ENCODE measurements around the gene CTNNBL1. TPM values are rescaled to one million over a fixed set of nuclear protein-coding genes. Genes with fewer than 3 reads are reported as not detected.

CTNNBL1 gene
- total and polyA plus RNA-seq, 11 donors: 22.6 to 68.9 (median 50.5) TPM

DNA sequence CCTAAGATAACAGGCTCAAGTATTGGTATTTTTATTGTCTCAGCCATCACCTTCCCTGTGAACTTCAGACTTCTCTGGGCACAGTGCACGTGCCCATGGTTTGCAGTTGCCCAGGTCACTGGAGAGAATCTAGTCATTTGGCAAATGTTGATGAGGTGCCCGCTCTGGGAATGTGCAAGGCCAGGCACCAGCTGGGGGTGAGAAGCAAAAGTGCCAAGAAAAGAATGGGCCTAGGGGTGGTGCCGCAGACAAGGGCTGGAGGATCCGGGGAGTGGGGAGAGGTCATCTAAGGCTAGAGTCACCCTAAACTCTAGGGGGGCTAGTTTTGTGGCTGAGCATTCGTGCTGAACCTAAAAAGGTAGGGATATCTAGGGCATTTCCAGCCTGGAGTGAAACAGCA is 152.0 kb downstream of the CTNNBL1 start:
- DNase-seq (no peak), ATAC-seq (no peak)
- no peaks in the 10 kb centered on the region for H3K9me3 ChIP-seq
- no peaks in the 10 kb centered on the region for H3K27me3 ChIP-seq
- H3K4me3 ChIP-seq: no peak overlapping the region
- H3K27ac ChIP-seq: peak overlapping the region in 2 of 12 donors; percentile 37 to 39
- H3K36me3 ChIP-seq: peaks cover 0 to 81% (median 38%) of the 10 kb centered on the region in 9 donors
- peaks cover 0 to 22% (median 2%) of the 10 kb centered on the region in 12 donors for H3K4me1 ChIP-seq
- intact Hi-C loops (cut with DNase I): loop anchor here in 1 of 10 donors (10.0 kb wide), 1 partner anchor 149 kb away; no protein-coding TSS in a partner anchor
- no peak for TF ChIP-seq POLR2A (IDR thresholded peaks at IDR 0.05)
- TF ChIP-seq, protein P1, sequence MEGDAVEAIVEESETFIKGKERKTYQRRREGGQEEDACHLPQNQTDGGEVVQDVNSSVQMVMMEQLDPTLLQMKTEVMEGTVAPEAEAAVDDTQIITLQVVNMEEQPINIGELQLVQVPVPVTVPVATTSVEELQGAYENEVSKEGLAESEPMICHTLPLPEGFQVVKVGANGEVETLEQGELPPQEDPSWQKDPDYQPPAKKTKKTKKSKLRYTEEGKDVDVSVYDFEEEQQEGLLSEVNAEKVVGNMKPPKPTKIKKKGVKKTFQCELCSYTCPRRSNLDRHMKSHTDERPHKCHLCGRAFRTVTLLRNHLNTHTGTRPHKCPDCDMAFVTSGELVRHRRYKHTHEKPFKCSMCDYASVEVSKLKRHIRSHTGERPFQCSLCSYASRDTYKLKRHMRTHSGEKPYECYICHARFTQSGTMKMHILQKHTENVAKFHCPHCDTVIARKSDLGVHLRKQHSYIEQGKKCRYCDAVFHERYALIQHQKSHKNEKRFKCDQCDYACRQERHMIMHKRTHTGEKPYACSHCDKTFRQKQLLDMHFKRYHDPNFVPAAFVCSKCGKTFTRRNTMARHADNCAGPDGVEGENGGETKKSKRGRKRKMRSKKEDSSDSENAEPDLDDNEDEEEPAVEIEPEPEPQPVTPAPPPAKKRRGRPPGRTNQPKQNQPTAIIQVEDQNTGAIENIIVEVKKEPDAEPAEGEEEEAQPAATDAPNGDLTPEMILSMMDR (IDR thresholded peaks at IDR 0.05): no peak
- WGBS, 4 donors: 84 to 90% (median 89%) methylated on average over 5 of the region's 5 CpGs

DNA sequence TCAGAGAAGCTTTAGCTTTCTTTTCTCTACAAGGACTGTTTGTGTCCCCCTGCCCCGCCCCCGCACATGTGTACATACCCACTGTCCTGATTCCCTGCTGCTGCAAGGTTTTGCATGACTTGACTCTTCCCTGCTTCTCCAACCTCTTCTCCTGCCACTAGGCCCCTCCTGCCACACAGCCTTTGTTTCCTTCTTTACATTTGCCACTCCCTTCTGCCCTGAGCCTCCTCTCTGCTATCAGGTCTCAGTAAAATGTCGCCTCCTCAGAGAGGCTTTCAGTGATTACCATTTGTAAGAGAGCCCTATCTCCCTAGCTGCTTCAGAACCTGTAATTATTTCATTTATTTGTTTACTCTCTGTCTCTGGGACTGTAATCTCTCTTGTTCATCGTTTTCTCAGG is 152.7 kb downstream of the CTNNBL1 start:
- DNase-seq (no peak), ATAC-seq (no peak)
- Histone ChIP-seq H3K9me3 (no peaks in the 10 kb centered on the region), H3K4me3 (no peak overlapping the region), H3K36me3 (peaks cover 0 to 75% (median 33%) of the 10 kb centered on the region in 9 donors), H3K4me1 (peaks cover 0 to 22% (median 2%) of the 10 kb centered on the region in 12 donors), H3K27me3 (no peaks in the 10 kb centered on the region), H3K27ac (no peak overlapping the region)
- no peak for TF ChIP-seq POLR2A (IDR thresholded peaks at IDR 0.05)
- TF ChIP-seq, protein P1 (IDR thresholded peaks at IDR 0.05): no peak
- intact Hi-C loops (cut with DNase I): loop anchor here in 1 of 10 donors (10.0 kb wide), 1 partner anchor 148 kb away; no protein-coding TSS in a partner anchor
- WGBS, 4 donors: 93 to 96% (median 95%) methylated on average over 4 of the region's 4 CpGs

DNA sequence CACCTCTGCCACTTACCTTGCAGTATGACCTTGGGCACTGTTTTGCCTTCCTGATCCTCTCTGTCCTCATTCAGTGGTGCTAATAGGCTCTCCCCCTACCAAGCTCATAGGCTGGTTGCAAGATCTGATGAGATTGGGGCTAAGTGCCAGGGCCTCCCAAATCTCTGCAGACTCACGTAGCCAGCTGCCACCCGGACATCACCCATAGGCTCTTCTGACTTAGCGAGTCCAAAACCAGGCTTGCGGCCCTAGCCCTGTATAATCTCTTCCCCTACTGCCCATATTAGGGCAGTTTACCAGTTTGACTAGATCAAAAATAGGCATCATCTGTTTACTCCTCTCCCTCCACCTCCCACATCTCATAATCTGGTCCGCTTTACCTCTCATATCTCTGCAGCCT is 154.9 kb downstream of the CTNNBL1 start:
- peaks cover 0 to 22% (median 2%) of the 10 kb centered on the region in 12 donors for H3K4me1 ChIP-seq
- DNase-seq (no peak), ATAC-seq (no peak)
- no peak overlapping the region for H3K27ac ChIP-seq
- 77 to 97% (median 85%) methylated on average over 5 of the region's 5 CpGs for WGBS, 4 donors
- TF ChIP-seq, protein P1 (IDR thresholded peaks at IDR 0.05): no peak
- no peak for TF ChIP-seq POLR2A (IDR thresholded peaks at IDR 0.05)
- H3K36me3 ChIP-seq: peaks cover 0 to 75% (median 33%) of the 10 kb centered on the region in 9 donors
- no peak overlapping the region for H3K4me3 ChIP-seq
- no peaks in the 10 kb centered on the region for H3K9me3 ChIP-seq
- intact Hi-C loops (cut with DNase I): loop anchor here in 1 of 10 donors (10.0 kb wide), 1 partner anchor 146 kb away; no protein-coding TSS in a partner anchor
- H3K27me3 ChIP-seq: no peaks in the 10 kb centered on the region

DNA sequence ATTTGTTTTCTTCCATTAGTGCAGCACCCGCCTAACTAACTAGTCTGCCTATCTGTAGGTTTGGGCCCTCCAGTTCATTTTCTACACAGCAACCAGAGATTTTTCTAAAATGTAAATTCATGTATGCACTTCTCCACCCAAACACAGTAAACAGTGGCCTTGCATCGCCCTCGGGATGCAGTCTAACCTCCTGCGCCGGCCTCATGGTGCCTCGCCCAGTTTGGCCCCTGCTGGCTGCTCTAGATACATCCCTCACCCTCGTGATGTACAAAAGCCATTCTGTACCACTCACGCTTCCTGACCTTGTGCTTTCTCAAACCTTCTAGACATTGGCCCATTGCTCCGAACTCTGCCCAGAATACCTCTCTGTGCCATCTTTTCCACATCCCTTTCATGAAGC is 155.3 kb downstream of the CTNNBL1 start:
- ATAC-seq (no peak), DNase-seq (no peak)
- H3K27ac ChIP-seq: no peak overlapping the region
- intact Hi-C loops (cut with DNase I): loop anchor here in 1 of 10 donors (10.0 kb wide), 1 partner anchor 146 kb away; no protein-coding TSS in a partner anchor
- no peak overlapping the region for H3K4me3 ChIP-seq
- peaks cover 0 to 74% (median 32%) of the 10 kb centered on the region in 9 donors for H3K36me3 ChIP-seq
- no peak for TF ChIP-seq POLR2A (IDR thresholded peaks at IDR 0.05)
- TF ChIP-seq, protein P1 (IDR thresholded peaks at IDR 0.05): no peak
- WGBS, 4 donors: 97 to 98% (median 97%) methylated on average over 9 of the region's 9 CpGs
- no peaks in the 10 kb centered on the region for H3K9me3 ChIP-seq
- H3K27me3 ChIP-seq: no peaks in the 10 kb centered on the region
- H3K4me1 ChIP-seq: peaks cover 0 to 22% (median 2%) of the 10 kb centered on the region in 12 donors

All from heart left ventricle (tissue), 16 donors.